ENCODE measurements around the gene RNF126.

RNF126 gene

DNA sequence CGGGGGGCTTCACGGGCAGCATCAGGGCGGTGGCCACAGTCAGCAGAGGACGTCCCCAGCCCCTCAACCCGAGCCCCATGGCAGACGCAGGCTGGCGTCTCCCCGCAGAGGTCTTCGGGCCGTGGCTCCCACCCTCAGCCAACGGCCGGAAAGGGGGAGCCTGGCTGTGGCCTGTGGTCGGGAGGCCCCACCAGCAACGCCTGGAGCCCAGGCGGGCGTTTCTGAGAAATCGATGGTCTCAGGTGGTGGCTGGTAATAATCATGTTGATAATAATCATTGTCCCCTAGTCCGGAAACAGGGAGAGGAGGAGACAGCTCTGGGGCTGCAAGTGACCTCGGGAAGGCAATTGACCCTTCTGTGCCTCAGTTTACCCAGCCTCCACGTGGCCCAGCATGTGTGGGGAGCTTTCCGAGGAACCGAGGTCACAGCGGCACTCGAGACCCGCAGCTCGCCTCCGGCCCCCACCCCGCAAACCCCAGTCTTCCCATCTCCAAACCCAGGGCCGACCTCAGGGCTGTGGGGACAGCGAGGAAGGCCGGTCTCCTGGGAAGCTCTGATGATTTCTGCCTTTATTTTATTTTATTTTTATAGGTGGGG is 32.4 kb upstream of the RNF126 start, which contains the start of gene PRSS57:
Gene PRSS57, minus strand, starts transcription at position 101 of the 598 bp plus-strand sequence. Its CDS starts 22 bp downstream, at position 79.
- Histone ChIP-seq H3K27me3 (replicated peaks in 2 of 5; ENCODE audit: control insufficient read depth in 4 of 5, insufficient read depth in 5 of 5, low read length in 4 of 5) (no peaks in the 10 kb centered on the region), H3K4me1 (ENCODE audit: control extremely low read depth in 1 of 4, control insufficient read depth in 4 of 4, insufficient read depth in 4 of 4, low read length in 3 of 4) (peaks cover 0 to 56% (median 47%) of the 10 kb centered on the region in 4 experiments), H3K4me3 (ENCODE audit: control insufficient read depth in 1 of 7, extremely low read depth in 1 of 7, insufficient read depth in 4 of 7, low read depth in 2 of 7, low read length in 6 of 7) (peak within 1 kb of the TSS; percentile 69 to 92 (median 84)), H3K36me3 (ENCODE audit: control insufficient read depth in 4 of 4, insufficient read depth in 4 of 4, low read length in 3 of 4) (peaks cover 0 to 15% (median 11%) of the 10 kb centered on the region in 4 experiments), H3K9me3 (ENCODE audit: control extremely low read depth in 1 of 5, control insufficient read depth in 4 of 5, insufficient read depth in 2 of 5, low read depth in 1 of 5, low read length in 4 of 5) (no peaks in the 10 kb centered on the region), H3K27ac (ENCODE audit: insufficient read depth in 1 of 2, low read depth in 1 of 2, low read length in 2 of 2, poor library complexity in 1 of 2, severe bottlenecking in 2 of 2) (peak within 1 kb of the TSS; percentile 90 to 92)
- POLR2A ChIA-PET: interaction anchor here (0.6 to 1.7 kb wide), 3 partner anchors 8 to 89 kb away, joined by 3 to 8 read pairs (median 7); no protein-coding TSS in a partner anchor
- peak; percentile 43 to 80 (median 74) for DNase-seq
- CTCF ChIA-PET: interaction anchor here (1.2 to 1.4 kb wide), 2 partner anchors 14 to 16 kb away, joined by 3 to 4 read pairs; no protein-coding TSS in a partner anchor
- WGBS (ENCODE audit: insufficient coverage): 3% methylated on average over 24 of the region's 31 CpGs

- H3K4me1 ChIP-seq (ENCODE audit: control extremely low read depth in 1 of 4, control insufficient read depth in 4 of 4, insufficient read depth in 4 of 4, low read length in 3 of 4): peaks cover 0 to 51% (median 43%) of the 10 kb centered on the region in 4 experiments
- CTCF ChIA-PET: interaction anchor here (1.2 to 1.4 kb wide), 3 partner anchors 13 to 16 kb away, joined by 3 to 4 read pairs (median 4); no protein-coding TSS in a partner anchor
- H3K27ac ChIP-seq (ENCODE audit: insufficient read depth in 1 of 2, low read depth in 1 of 2, low read length in 2 of 2, poor library complexity in 1 of 2, severe bottlenecking in 2 of 2): peak overlapping the region; percentile 90 to 92
- H3K9me3 ChIP-seq (ENCODE audit: control extremely low read depth in 1 of 5, control insufficient read depth in 4 of 5, insufficient read depth in 2 of 5, low read depth in 1 of 5, low read length in 4 of 5): no peaks in the 10 kb centered on the region
- peaks cover 0 to 21% (median 12%) of the 10 kb centered on the region in 4 experiments for H3K36me3 ChIP-seq (ENCODE audit: control insufficient read depth in 4 of 4, insufficient read depth in 4 of 4, low read length in 3 of 4)
- H3K4me3 ChIP-seq (ENCODE audit: control insufficient read depth in 1 of 7, extremely low read depth in 1 of 7, insufficient read depth in 4 of 7, low read depth in 2 of 7, low read length in 6 of 7): peak overlapping the region; percentile 69 to 92 (median 84)
- WGBS (ENCODE audit: insufficient coverage): 13% methylated on average over 31 of the region's 41 CpGs
- DNase-seq: no peak
- POLR2A ChIA-PET: interaction anchor here (0.6 to 1.7 kb wide), 3 partner anchors 9 to 89 kb away, joined by 3 to 8 read pairs (median 7); no protein-coding TSS in a partner anchor
- H3K27me3 ChIP-seq (replicated peaks in 2 of 5; ENCODE audit: control insufficient read depth in 4 of 5, insufficient read depth in 5 of 5, low read length in 4 of 5): no peaks in the 10 kb centered on the region
These were observed 31.7 kb upstream of the RNF126 start for GRCh38 chr19:694481-695351.

- no peaks in the 10 kb centered on the region for H3K27me3 ChIP-seq (replicated peaks in 2 of 5; ENCODE audit: control insufficient read depth in 4 of 5, insufficient read depth in 5 of 5, low read length in 4 of 5)
- H3K4me3 ChIP-seq (ENCODE audit: control insufficient read depth in 1 of 7, extremely low read depth in 1 of 7, insufficient read depth in 4 of 7, low read depth in 2 of 7, low read length in 6 of 7): no peak overlapping the region
- H3K9me3 ChIP-seq (ENCODE audit: control extremely low read depth in 1 of 5, control insufficient read depth in 4 of 5, insufficient read depth in 2 of 5, low read depth in 1 of 5, low read length in 4 of 5): no peaks in the 10 kb centered on the region
- ChIA-PET POLR2A (no interaction called here), CTCF (interaction anchor here (0.6 to 1.6 kb wide), 3 partner anchors 9 to 68 kb away, joined by 3 to 4 read pairs (median 3); no protein-coding TSS in a partner anchor)
- H3K4me1 ChIP-seq (ENCODE audit: control extremely low read depth in 1 of 4, control insufficient read depth in 4 of 4, insufficient read depth in 4 of 4, low read length in 3 of 4): peaks cover 0 to 19% (median 9%) of the 10 kb centered on the region in 4 experiments
- DNase-seq: no peak
- H3K36me3 ChIP-seq (ENCODE audit: control insufficient read depth in 4 of 4, insufficient read depth in 4 of 4, low read length in 3 of 4): peaks cover 0 to 61% (median 43%) of the 10 kb centered on the region in 4 experiments
- no peak overlapping the region for H3K27ac ChIP-seq (ENCODE audit: insufficient read depth in 1 of 2, low read depth in 1 of 2, low read length in 2 of 2, poor library complexity in 1 of 2, severe bottlenecking in 2 of 2)
- WGBS (ENCODE audit: insufficient coverage): 90% methylated on average over 11 of the region's 18 CpGs
These were observed 27.2 kb upstream of the RNF126 start for GRCh38 chr19:690203-690602.

GRCh38 chr19:688992-689391 is 26.0 kb upstream of the RNF126 start:
- POLR2A ChIA-PET: no interaction called here

GRCh38 chr19:688214-688613 is 25.2 kb upstream of the RNF126 start:
- peaks cover 0 to 64% (median 45%) of the 10 kb centered on the region in 4 experiments for H3K36me3 ChIP-seq (ENCODE audit: control insufficient read depth in 4 of 4, insufficient read depth in 4 of 4, low read length in 3 of 4)
- H3K4me1 ChIP-seq (ENCODE audit: control extremely low read depth in 1 of 4, control insufficient read depth in 4 of 4, insufficient read depth in 4 of 4, low read length in 3 of 4): peaks cover 0 to 5% (median 2%) of the 10 kb centered on the region in 4 experiments
- H3K27me3 ChIP-seq (replicated peaks in 2 of 5; ENCODE audit: control insufficient read depth in 4 of 5, insufficient read depth in 5 of 5, low read length in 4 of 5): no peaks in the 10 kb centered on the region
- WGBS (ENCODE audit: insufficient coverage): 99% methylated on average over 7 of the region's 15 CpGs
- POLR2A ChIA-PET: interaction anchor here (2.1 kb wide), 1 partner anchor 15 kb away, joined by 6 read pairs; no protein-coding TSS in a partner anchor
- H3K27ac ChIP-seq (ENCODE audit: insufficient read depth in 1 of 2, low read depth in 1 of 2, low read length in 2 of 2, poor library complexity in 1 of 2, severe bottlenecking in 2 of 2): no peak overlapping the region
- H3K9me3 ChIP-seq (ENCODE audit: control extremely low read depth in 1 of 5, control insufficient read depth in 4 of 5, insufficient read depth in 2 of 5, low read depth in 1 of 5, low read length in 4 of 5): no peaks in the 10 kb centered on the region
- H3K4me3 ChIP-seq (ENCODE audit: control insufficient read depth in 1 of 7, extremely low read depth in 1 of 7, insufficient read depth in 4 of 7, low read depth in 2 of 7, low read length in 6 of 7): no peak overlapping the region
- CTCF ChIA-PET: interaction anchor here (1.6 kb wide), 1 partner anchor 15 kb away, joined by 5 read pairs; no protein-coding TSS in a partner anchor
- no peak for DNase-seq

More at GRCh38 chr19:688992-689391, 26.0 kb upstream of the RNF126 start:
- Histone ChIP-seq H3K9me3 (ENCODE audit: control extremely low read depth in 1 of 5, control insufficient read depth in 4 of 5, insufficient read depth in 2 of 5, low read depth in 1 of 5, low read length in 4 of 5) (no peaks in the 10 kb centered on the region), H3K27me3 (replicated peaks in 2 of 5; ENCODE audit: control insufficient read depth in 4 of 5, insufficient read depth in 5 of 5, low read length in 4 of 5) (no peaks in the 10 kb centered on the region), H3K4me3 (ENCODE audit: control insufficient read depth in 1 of 7, extremely low read depth in 1 of 7, insufficient read depth in 4 of 7, low read depth in 2 of 7, low read length in 6 of 7) (no peak overlapping the region), H3K4me1 (ENCODE audit: control extremely low read depth in 1 of 4, control insufficient read depth in 4 of 4, insufficient read depth in 4 of 4, low read length in 3 of 4) (peaks cover 0 to 10% (median 7%) of the 10 kb centered on the region in 4 experiments), H3K36me3 (ENCODE audit: control insufficient read depth in 4 of 4, insufficient read depth in 4 of 4, low read length in 3 of 4) (peaks cover 0 to 64% (median 45%) of the 10 kb centered on the region in 4 experiments), H3K27ac (ENCODE audit: insufficient read depth in 1 of 2, low read depth in 1 of 2, low read length in 2 of 2, poor library complexity in 1 of 2, severe bottlenecking in 2 of 2) (no peak overlapping the region)
- WGBS (ENCODE audit: insufficient coverage): 88% methylated on average over 17 of the region's 17 CpGs
- no peak for DNase-seq
- CTCF ChIA-PET: interaction anchor here (1.6 kb wide), 1 partner anchor 15 kb away, joined by 5 read pairs; no protein-coding TSS in a partner anchor

DNA sequence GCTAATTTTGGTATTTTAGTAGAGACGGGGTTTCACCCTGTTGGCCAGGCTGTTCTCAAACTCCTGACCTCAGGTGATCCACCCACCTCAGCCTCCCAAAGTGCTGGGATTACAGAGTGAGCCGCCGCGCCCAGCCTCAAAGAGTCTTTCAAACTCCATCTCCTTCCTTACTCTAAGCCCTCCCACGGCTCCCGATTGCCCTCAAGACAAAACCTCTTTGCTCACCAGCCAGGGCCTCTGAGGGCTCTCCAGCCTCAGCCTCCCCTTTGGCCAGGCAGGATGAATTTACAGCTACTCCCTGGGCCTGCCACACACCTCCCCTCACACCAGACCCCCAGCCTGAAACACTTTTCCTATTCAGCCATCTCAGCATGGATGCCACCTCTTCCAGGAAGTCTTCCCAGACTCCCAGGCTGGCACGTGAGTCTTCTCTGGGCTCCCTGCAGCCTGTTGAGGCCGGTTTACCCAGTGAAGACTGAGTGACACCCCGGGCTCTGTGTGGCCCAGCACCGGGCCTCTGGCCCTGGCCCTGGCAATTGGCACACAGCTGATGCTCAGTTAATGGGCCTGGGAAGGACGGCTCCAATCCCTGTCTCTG is 24.7 kb upstream of the RNF126 start:
- CTCF ChIA-PET: no interaction called here
- H3K27ac ChIP-seq (ENCODE audit: insufficient read depth in 1 of 2, low read depth in 1 of 2, low read length in 2 of 2, poor library complexity in 1 of 2, severe bottlenecking in 2 of 2): no peak overlapping the region
- no peak for DNase-seq
- H3K4me3 ChIP-seq (ENCODE audit: control insufficient read depth in 1 of 7, extremely low read depth in 1 of 7, insufficient read depth in 4 of 7, low read depth in 2 of 7, low read length in 6 of 7): no peak overlapping the region
- H3K4me1 ChIP-seq (ENCODE audit: control extremely low read depth in 1 of 4, control insufficient read depth in 4 of 4, insufficient read depth in 4 of 4, low read length in 3 of 4): peaks cover 0 to 3% (median 0%) of the 10 kb centered on the region in 4 experiments
- WGBS (ENCODE audit: insufficient coverage): 96% methylated on average over 11 of the region's 11 CpGs
- peaks cover 0 to 62% (median 45%) of the 10 kb centered on the region in 4 experiments for H3K36me3 ChIP-seq (ENCODE audit: control insufficient read depth in 4 of 4, insufficient read depth in 4 of 4, low read length in 3 of 4)
- no peaks in the 10 kb centered on the region for H3K27me3 ChIP-seq (replicated peaks in 2 of 5; ENCODE audit: control insufficient read depth in 4 of 5, insufficient read depth in 5 of 5, low read length in 4 of 5)
- POLR2A ChIA-PET: interaction anchor here (0.9 to 2.1 kb wide), 2 partner anchors 12 to 15 kb away, joined by 4 to 6 read pairs; no protein-coding TSS in a partner anchor
- H3K9me3 ChIP-seq (ENCODE audit: control extremely low read depth in 1 of 5, control insufficient read depth in 4 of 5, insufficient read depth in 2 of 5, low read depth in 1 of 5, low read length in 4 of 5): no peaks in the 10 kb centered on the region
